HG03439 (cell line): ENCODE measurements around the gene C3orf18.
A peak's percentile ranks its signal among the peaks of the same experiment; 100 is the strongest.

ENCODE experiments used
- ATAC-seq: cut with Tn5 transposase; IDR thresholded peaks from one replicate; pipeline ENCODE4 v1.9.1; 2021; ENCODE audit warnings: mild to moderate bottlenecking, moderate library complexity; ENCODE audit not compliant: unreplicated experiment

The C3orf18 gene

GRCh38 chr3:50604110-50604621, 36.6 kb upstream of the C3orf18 start:
- ATAC-seq: no peak

- no peak for ATAC-seq
These were observed 35.9 kb upstream of the C3orf18 start for GRCh38 chr3:50603261-50604109.

GRCh38 chr3:50602595-50603191, 35.1 kb upstream of the C3orf18 start:
- no peak for ATAC-seq

GRCh38 chr3:50600841-50601591, 33.5 kb upstream of the C3orf18 start:
- peak; percentile 52 for ATAC-seq

GRCh38 chr3:50600141-50600753, 32.7 kb upstream of the C3orf18 start:
- ATAC-seq: no peak

- ATAC-seq: no peak
These were observed 32.2 kb upstream of the C3orf18 start for GRCh38 chr3:50599716-50600118.

- no peak for ATAC-seq
These were observed 31.7 kb upstream of the C3orf18 start for GRCh38 chr3:50599115-50599715.

GRCh38 chr3:50594253-50594785, 26.8 kb upstream of the C3orf18 start:
- no peak for ATAC-seq

- ATAC-seq: no peak
These were observed 25.0 kb upstream of the C3orf18 start for GRCh38 chr3:50592568-50592967.

- ATAC-seq: no peak
These were observed 23.7 kb upstream of the C3orf18 start for GRCh38 chr3:50591196-50591741.

GRCh38 chr3:50588759-50589433, 21.3 kb upstream of the C3orf18 start:
- ATAC-seq: no peak

- no peak for ATAC-seq
These were observed 20.5 kb upstream of the C3orf18 start for GRCh38 chr3:50587806-50588758.

- ATAC-seq: no peak
These were observed 19.8 kb upstream of the C3orf18 start for GRCh38 chr3:50587373-50587772.

GRCh38 chr3:50586763-50587070, 19.2 kb upstream of the C3orf18 start:
- ATAC-seq: no peak

- no peak for ATAC-seq
These were observed 18.6 kb upstream of the C3orf18 start for GRCh38 chr3:50585919-50586762.

GRCh38 chr3:50584391-50584790, 16.8 kb upstream of the C3orf18 start:
- no peak for ATAC-seq

GRCh38 chr3:50583897-50584296, 16.4 kb upstream of the C3orf18 start:
- no peak for ATAC-seq

- ATAC-seq: no peak
These were observed 14.5 kb upstream of the C3orf18 start for GRCh38 chr3:50582083-50582482.
